Peyer's patch (tissue), 4 donors: ENCODE results near the gene TRIM54. TPM values are rescaled to one million over a fixed set of nuclear protein-coding genes. Genes with fewer than 3 reads are reported as not detected.
A peak's percentile ranks its signal among the peaks of the same experiment; 100 is the strongest.

Experiments
- DNase-seq, 3 donors: peaks; one replicate each; pipeline ENCODE4 v3.0.0-alpha.2; 2017 to 2019
- H3K27ac ChIP-seq, 4 donors: fragments of 200-600 bp; sonication (generic); one replicate each; pipeline ENCODE4 v1.5.1; 2016 to 2019
- H3K27me3 ChIP-seq, 2 donors: fragments of 200-600 bp; sonication (generic); one replicate each; pipeline ENCODE4 v1.5.1; 2019
- H3K36me3 ChIP-seq, 3 donors: fragments of 200-600 bp; sonication (generic); one replicate each; pipeline ENCODE4 v1.5.1; 2016 to 2019
- H3K4me1 ChIP-seq, 4 donors: fragments of 200-600 bp; sonication (generic); one replicate each; pipeline ENCODE4 v1.5.1; 2016 to 2019
- H3K4me3 ChIP-seq, 4 donors: fragments of 200-600 bp; sonication (generic); 1 replicate in 3 of 4; 2 replicates in 1 of 4; pipeline ENCODE4 v1.5.1; 2016 to 2019; ENCODE audit warnings: mild to moderate bottlenecking in 1 of 4
- H3K9me3 ChIP-seq, 4 donors: fragments of 200-600 bp; sonication (generic); one replicate each; pipeline ENCODE4 v1.5.1; 2016 to 2019; ENCODE audit warnings: mild to moderate bottlenecking in 1 of 4
- CTCF ChIP-seq, 6 experiments: fragments of 450-650 bp in 4 of 6; fragments of 200-600 bp in 2 of 6; sonication (generic) in 1 of 6; IDR thresholded peaks; one replicate each; pipeline ENCODE4 v1.5.1; 2017 to 2019; ENCODE audit warnings: antibody characterized with exemption in 6 of 6, mild to moderate bottlenecking in 3 of 6, moderate library complexity in 1 of 6
- POLR2A ChIP-seq, 2 donors: fragments of 450-650 bp; IDR thresholded peaks; one replicate each; pipeline ENCODE4 v1.5.1; 2017; ENCODE audit warnings: antibody characterized with exemption in 2 of 2, mild to moderate bottlenecking in 2 of 2, moderate library complexity in 2 of 2
- total RNA-seq, 4 donors: library from RNA; depleted of rRNA; stranded (reverse); fragments of >200 nt; gene quantifications; one replicate each; pipeline ENCODE4 v1.1.0, GENCODE V29; 2016

TRIM54 gene
- total RNA-seq, 4 donors from 2014 or later, result 0.54 TPM; not detected in 3

- no peak overlapping the region for H3K27ac ChIP-seq
- H3K27me3 ChIP-seq, result no peaks in the 10 kb centered on the region
- no peaks in the 10 kb centered on the region for H3K9me3 ChIP-seq
- DNase-seq, result peak in 1 of 3 donors; percentile 19
- H3K4me1 ChIP-seq, result peaks cover 0 to 5% (median 0%) of the 10 kb centered on the region in 4 donors
- H3K36me3 ChIP-seq, result no peaks in the 10 kb centered on the region
- TF ChIP-seq CTCF (IDR thresholded peaks at IDR 0.05) (no peak), POLR2A (IDR thresholded peaks at IDR 0.05) (no peak)
- no peak overlapping the region for H3K4me3 ChIP-seq
These were observed 31.4 kb upstream of the TRIM54 start for GRCh38 chr2:27250652-27251379.

- Histone ChIP-seq H3K4me1 (peaks cover 0 to 5% (median 0%) of the 10 kb centered on the region in 4 donors), H3K27ac (no peak overlapping the region), H3K4me3 (no peak overlapping the region), H3K9me3 (no peaks in the 10 kb centered on the region), H3K36me3 (no peaks in the 10 kb centered on the region), H3K27me3 (no peaks in the 10 kb centered on the region)
- no peak for TF ChIP-seq POLR2A (IDR thresholded peaks at IDR 0.05)
- no peak for TF ChIP-seq CTCF (IDR thresholded peaks at IDR 0.05)
- DNase-seq, result no peak
These were observed 30.5 kb upstream of the TRIM54 start for GRCh38 chr2:27251766-27252165.

GRCh38 chr2:27255187-27255586, 27.0 kb upstream of the TRIM54 start:
- Histone ChIP-seq H3K27me3 (no peaks in the 10 kb centered on the region), H3K27ac (no peak overlapping the region), H3K4me3 (no peak overlapping the region), H3K36me3 (no peaks in the 10 kb centered on the region), H3K9me3 (no peaks in the 10 kb centered on the region), H3K4me1 (peaks cover 0 to 3% (median 0%) of the 10 kb centered on the region in 4 donors)
- DNase-seq, result no peak
- TF ChIP-seq POLR2A (IDR thresholded peaks at IDR 0.05) (no peak), CTCF (IDR thresholded peaks at IDR 0.05) (no peak)

- H3K9me3 ChIP-seq, result no peaks in the 10 kb centered on the region
- no peaks in the 10 kb centered on the region for H3K36me3 ChIP-seq
- TF ChIP-seq POLR2A (IDR thresholded peaks at IDR 0.05) (no peak), CTCF (IDR thresholded peaks at IDR 0.05) (no peak)
- H3K27me3 ChIP-seq, result no peaks in the 10 kb centered on the region
- DNase-seq, result no peak
- no peak overlapping the region for H3K27ac ChIP-seq
- no peak overlapping the region for H3K4me3 ChIP-seq
- H3K4me1 ChIP-seq, result no peaks in the 10 kb centered on the region
These were observed 26.6 kb upstream of the TRIM54 start for GRCh38 chr2:27255660-27256059.

- H3K4me1 ChIP-seq, result peaks cover 0 to 4% (median 1%) of the 10 kb centered on the region in 4 donors
These were observed 25.3 kb upstream of the TRIM54 start for GRCh38 chr2:27256855-27257454.

More at GRCh38 chr2:27256855-27257454, 25.3 kb upstream of the TRIM54 start:
- H3K27ac ChIP-seq, result no peak overlapping the region
- TF ChIP-seq CTCF (IDR thresholded peaks at IDR 0.05), result no peak
- no peak for TF ChIP-seq POLR2A (IDR thresholded peaks at IDR 0.05)
- no peak for DNase-seq
- no peaks in the 10 kb centered on the region for H3K9me3 ChIP-seq
- H3K27me3 ChIP-seq, result peaks cover 0 to 8% of the 10 kb centered on the region in 2 donors
- H3K36me3 ChIP-seq, result no peaks in the 10 kb centered on the region
- H3K4me3 ChIP-seq, result no peak overlapping the region
